Keratinocyte (primary cell): ENCODE results near the gene GLI3. TPM values are rescaled to one million over a fixed set of nuclear protein-coding genes. Genes with fewer than 3 reads are reported as not detected.

ENCODE experiments used
- DNase-seq: peaks from one replicate; pipeline ENCODE4 v3.0.0-alpha.2; 2011; ENCODE audit warnings: low read depth, missing footprints, low spot score
- FAIRE-seq: peaks from 2 replicates; lab custom pipeline; 2011; peaks lifted over from hg19 to GRCh38; lab: Jason Lieb, UNC
- H2AFZ ChIP-seq: 2 replicates; pipeline ENCODE4 v1.6.0; 2012; ENCODE audit warnings: low read length, control low read depth, inconsistent platforms; ENCODE audit not compliant: control insufficient read depth
- H3K27ac ChIP-seq: 2 replicates; pipeline ENCODE4 v1.5.1; 2011; ENCODE audit warnings: low read length; ENCODE audit not compliant: control insufficient read depth, insufficient read depth
- H3K27me3 ChIP-seq: 3 replicates; pipeline ENCODE4 v1.6.0; 2011; ENCODE audit warnings: low read length; ENCODE audit not compliant: control insufficient read depth, insufficient read depth; ENCODE audit errors: extremely low read depth
- H3K36me3 ChIP-seq, 2 experiments: 2 replicates in 1 of 2; 3 replicates in 1 of 2; pipeline ENCODE4 v1.5.1; 2011; ENCODE audit warnings: low read length in 2 of 2, mild to moderate bottlenecking in 1 of 2; ENCODE audit not compliant: control insufficient read depth in 2 of 2, insufficient read depth in 2 of 2; ENCODE audit errors: extremely low read depth in 1 of 2
- H3K4me1 ChIP-seq: 3 replicates; pipeline ENCODE4 v1.5.1; 2011; ENCODE audit warnings: low read length; ENCODE audit not compliant: control insufficient read depth, insufficient read depth; ENCODE audit errors: extremely low read depth
- H3K4me2 ChIP-seq: 3 replicates; pipeline ENCODE4 v1.6.0; 2011; ENCODE audit warnings: low read depth, low read length; ENCODE audit not compliant: control insufficient read depth, insufficient read depth; ENCODE audit errors: extremely low read depth
- H3K4me3 ChIP-seq, 3 experiments: fragments of 200-600 bp in 1 of 3; sonication (generic) in 1 of 3; 2 replicates in 2 of 3; 3 replicates in 1 of 3; pipeline ENCODE4 v1.5.1; 2011 to 2016; ENCODE audit warnings: low read length in 3 of 3, mild to moderate bottlenecking in 3 of 3, control low read depth in 2 of 3, inconsistent platforms in 1 of 3, low read depth in 1 of 3, mixed read lengths in 1 of 3, mixed run types in 1 of 3, moderate library complexity in 1 of 3; ENCODE audit not compliant: control insufficient read depth in 2 of 3, insufficient read depth in 2 of 3; ENCODE audit errors: extremely low read depth in 1 of 3
- H3K79me2 ChIP-seq: 2 replicates; pipeline ENCODE4 v1.6.0; 2012; ENCODE audit warnings: low read length; ENCODE audit not compliant: control insufficient read depth, insufficient read depth
- H3K9ac ChIP-seq: 3 replicates; pipeline ENCODE4 v1.6.0; 2011; ENCODE audit warnings: low read length; ENCODE audit not compliant: control insufficient read depth, insufficient read depth; ENCODE audit errors: extremely low read depth
- H3K9me1 ChIP-seq: 3 replicates; pipeline ENCODE4 v1.6.0; 2011; ENCODE audit warnings: low read length; ENCODE audit not compliant: control insufficient read depth, insufficient read depth; ENCODE audit errors: extremely low read depth
- H3K9me3 ChIP-seq: 2 replicates; pipeline ENCODE4 v1.5.1; 2012; ENCODE audit warnings: low read depth, low read length; ENCODE audit not compliant: control insufficient read depth
- H4K20me1 ChIP-seq: 3 replicates; pipeline ENCODE4 v1.6.0; 2011; ENCODE audit warnings: low read length; ENCODE audit not compliant: control insufficient read depth, insufficient read depth; ENCODE audit errors: extremely low read depth
- CTCF ChIP-seq, 3 experiments: IDR thresholded peaks in 1 of 3; conservative IDR thresholded peaks in 1 of 3; optimal IDR thresholded peaks in 1 of 3; 2 replicates in 2 of 3; 3 replicates in 1 of 3; pipeline versions ENCODE3 to v1.5.1; 2011; ENCODE audit warnings: low read length in 3 of 3, mild to moderate bottlenecking in 3 of 3, moderate library complexity in 2 of 3, control low read depth in 1 of 3, inconsistent platforms in 1 of 3; ENCODE audit not compliant: insufficient read depth in 2 of 3; ENCODE audit errors: extremely low read depth in 1 of 3
- EZH2 ChIP-seq: IDR thresholded peaks from one replicate; pipeline ENCODE4 v1.6.1; 2012; ENCODE audit warnings: inconsistent platforms, mild to moderate bottlenecking, low read length, moderate library complexity
- dilution Hi-C: fragments of 300-500 bp; cut with MboI; formaldehyde crosslinking; loops from one replicate; pipeline ENCODE4 v1.7.0; 2020; ENCODE audit warnings: low sequenced_read_pairs; ENCODE audit not compliant: extremely low pct_ligation_motif_present
- polyA plus RNA-seq, 5 experiments: library from polyadenylated mRNA; depleted of rRNA in 3 of 5; stranded (reverse) in 3 of 5; stranded (forward) in 1 of 5; unstranded in 1 of 5; fragments of >200 nt; gene quantifications; 1 replicate in 1 of 5; 2 replicates in 3 of 5; 3 replicates in 1 of 5; pipeline versions ENCODE4 v1.2.1 to v1.2.3, GENCODE V29; 2011 to 2012; ENCODE audit warnings: missing spikeins in 2 of 5, low read depth in 1 of 5, low replicate concordance in 1 of 5

GLI3 gene
- polyA plus RNA-seq, 1 donor (not counting 4 experiments of a cell fraction or from before 2014, with no cell fraction given) = 3.6 TPM

- no peak overlapping the region for H3K9ac ChIP-seq
- H3K4me1 ChIP-seq = no peaks in the 10 kb centered on the region
- DNase-seq (no peak), FAIRE-seq (no peak)
- H3K4me3 ChIP-seq = no peak overlapping the region
- no peaks in the 10 kb centered on the region for H3K79me2 ChIP-seq
- H2AFZ ChIP-seq = no peak overlapping the region
- H3K36me3 ChIP-seq = peaks cover 0 to 4% of the 10 kb centered on the region in 2 experiments
- peaks cover 2% of the 10 kb centered on the region for H3K9me1 ChIP-seq
- H3K27me3 ChIP-seq = no peaks in the 10 kb centered on the region
- no peak overlapping the region for H3K27ac ChIP-seq
- H3K4me2 ChIP-seq = no peak overlapping the region
- dilution Hi-C loops = no loop called here
- no peaks in the 10 kb centered on the region for H4K20me1 ChIP-seq
- no peaks in the 10 kb centered on the region for H3K9me3 ChIP-seq
- no peak for TF ChIP-seq CTCF (optimal IDR thresholded peaks at IDR 0.05 in 1 of 3, IDR thresholded peaks at IDR 0.05 in 1 of 3, conservative IDR thresholded peaks at IDR 0.05 in 1 of 3; ENCODE audit: extremely low read depth in 1 of 3, insufficient read depth in 2 of 3, low read length in 3 of 3)
- TF ChIP-seq EZH2 = no peak
Measured at GRCh38 chr7:42144604-42145003, 92.4 kb downstream of the GLI3 start.

- H3K9me3 ChIP-seq = no peaks in the 10 kb centered on the region
- no peaks in the 10 kb centered on the region for H3K27me3 ChIP-seq
- no peaks in the 10 kb centered on the region for H4K20me1 ChIP-seq
- H3K4me1 ChIP-seq = no peaks in the 10 kb centered on the region
- TF ChIP-seq EZH2 = no peak
- no peak for TF ChIP-seq CTCF (optimal IDR thresholded peaks at IDR 0.05 in 1 of 3, IDR thresholded peaks at IDR 0.05 in 1 of 3, conservative IDR thresholded peaks at IDR 0.05 in 1 of 3; ENCODE audit: extremely low read depth in 1 of 3, insufficient read depth in 2 of 3, low read length in 3 of 3)
- no peak overlapping the region for H3K4me3 ChIP-seq
- DNase-seq = no peak
- no peak overlapping the region for H3K9ac ChIP-seq
- no peak overlapping the region for H3K27ac ChIP-seq
- peaks cover 2% of the 10 kb centered on the region for H3K9me1 ChIP-seq
- dilution Hi-C loops = no loop called here
- no peaks in the 10 kb centered on the region for H3K79me2 ChIP-seq
- no peak overlapping the region for H3K4me2 ChIP-seq
- H3K36me3 ChIP-seq = peaks cover 0 to 4% of the 10 kb centered on the region in 2 experiments
- H2AFZ ChIP-seq = no peak overlapping the region
- FAIRE-seq = no peak
Measured at GRCh38 chr7:42143711-42144600, 93.1 kb downstream of the GLI3 start.
